Prostate gland (tissue), 2 donors: ENCODE data around the gene KRT14.
"Not testable (repeated sequence)": the region's sequence is repeated elsewhere in the genome, so short reads cannot be mapped to it uniquely, and the experiment has no call there.

ENCODE experiments used
- POLR2A ChIP-seq: fragments of 450-650 bp; IDR thresholded peaks from one replicate; pipeline ENCODE4 v1.6.1; 2016; ENCODE audit warnings: antibody characterized with exemption, mild to moderate bottlenecking
- TF ChIP-seq, protein P1 (sequence below), 4 experiments: fragments of 200-600 bp in 2 of 4; fragments of 450-650 bp in 2 of 4; sonication (generic) in 2 of 4; IDR thresholded peaks; 1 replicate in 3 of 4; 2 replicates in 1 of 4; pipeline ENCODE4 v1.5.1; 2016 to 2019; ENCODE audit warnings: antibody characterized with exemption in 4 of 4, mild to moderate bottlenecking in 2 of 4, moderate library complexity in 2 of 4

DNA sequence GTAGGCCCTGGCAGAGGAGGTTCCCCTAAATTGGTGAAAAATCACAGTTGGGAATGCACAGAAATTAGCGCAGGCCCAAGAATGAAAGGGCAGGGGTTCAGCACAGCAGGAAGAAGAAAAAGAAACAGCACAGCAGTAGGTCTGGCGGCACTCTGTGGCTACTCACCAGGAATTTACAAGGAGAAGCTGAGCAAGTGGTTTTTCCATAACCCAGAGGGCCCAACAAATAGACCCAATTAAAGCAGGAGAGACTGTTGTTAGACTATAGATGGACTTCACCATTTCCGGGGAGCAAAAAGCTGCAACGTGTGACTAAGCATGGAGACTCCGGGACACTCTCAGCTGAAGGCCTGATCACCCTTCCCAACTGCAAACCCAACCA is 40.2 kb upstream of the KRT14 start:
- TF ChIP-seq, protein P1, sequence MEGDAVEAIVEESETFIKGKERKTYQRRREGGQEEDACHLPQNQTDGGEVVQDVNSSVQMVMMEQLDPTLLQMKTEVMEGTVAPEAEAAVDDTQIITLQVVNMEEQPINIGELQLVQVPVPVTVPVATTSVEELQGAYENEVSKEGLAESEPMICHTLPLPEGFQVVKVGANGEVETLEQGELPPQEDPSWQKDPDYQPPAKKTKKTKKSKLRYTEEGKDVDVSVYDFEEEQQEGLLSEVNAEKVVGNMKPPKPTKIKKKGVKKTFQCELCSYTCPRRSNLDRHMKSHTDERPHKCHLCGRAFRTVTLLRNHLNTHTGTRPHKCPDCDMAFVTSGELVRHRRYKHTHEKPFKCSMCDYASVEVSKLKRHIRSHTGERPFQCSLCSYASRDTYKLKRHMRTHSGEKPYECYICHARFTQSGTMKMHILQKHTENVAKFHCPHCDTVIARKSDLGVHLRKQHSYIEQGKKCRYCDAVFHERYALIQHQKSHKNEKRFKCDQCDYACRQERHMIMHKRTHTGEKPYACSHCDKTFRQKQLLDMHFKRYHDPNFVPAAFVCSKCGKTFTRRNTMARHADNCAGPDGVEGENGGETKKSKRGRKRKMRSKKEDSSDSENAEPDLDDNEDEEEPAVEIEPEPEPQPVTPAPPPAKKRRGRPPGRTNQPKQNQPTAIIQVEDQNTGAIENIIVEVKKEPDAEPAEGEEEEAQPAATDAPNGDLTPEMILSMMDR (IDR thresholded peaks at IDR 0.05) = not testable (repeated sequence)
- TF ChIP-seq POLR2A = not testable (repeated sequence)
